GM18870 (cell line): ENCODE data around the gene PSMB7.

Experiments
- ATAC-seq: cut with Tn5 transposase; IDR thresholded peaks from one replicate; pipeline ENCODE4 v1.9.1; 2021; ENCODE audit warnings: moderate library complexity; ENCODE audit not compliant: unreplicated experiment

Gene PSMB7

DNA sequence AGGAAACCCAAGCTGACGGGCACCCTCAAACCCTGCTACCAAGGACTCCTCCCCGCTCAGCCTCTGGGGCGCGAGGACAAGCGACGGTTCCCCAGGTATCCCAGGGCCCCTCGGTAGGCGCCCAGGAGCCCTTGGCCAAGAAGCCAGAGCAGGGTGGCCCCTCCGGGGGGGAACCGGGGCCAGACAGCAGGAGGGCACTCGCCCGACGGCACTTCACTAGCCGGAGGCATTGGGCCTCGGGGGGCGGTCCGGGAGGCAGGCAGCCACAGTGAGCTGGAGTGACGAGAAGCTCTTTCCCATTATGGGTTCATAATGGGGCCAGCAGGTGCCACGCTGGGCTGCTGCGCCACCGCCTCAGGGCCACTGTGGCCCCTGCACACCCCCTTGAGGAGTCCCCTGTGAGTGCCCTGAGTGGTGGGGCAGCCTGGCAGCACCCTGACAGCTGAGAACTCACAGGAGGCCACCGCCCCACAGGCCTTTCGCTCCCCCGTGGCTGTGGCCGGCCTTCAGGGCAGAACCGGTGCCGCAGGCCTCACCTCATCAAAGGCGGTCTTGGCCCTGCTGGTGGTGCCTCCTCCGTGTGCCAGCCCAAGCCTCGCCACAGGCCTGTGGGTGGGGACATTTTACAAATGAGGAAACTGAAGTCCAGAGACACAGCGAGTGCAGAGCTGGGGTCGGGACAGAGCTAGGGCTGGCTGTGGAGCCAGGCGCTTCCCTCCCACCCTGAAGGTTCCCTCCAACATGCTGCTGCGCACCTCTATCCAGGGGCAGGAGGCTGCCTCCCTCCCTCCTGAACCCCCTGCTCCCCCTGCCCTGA is 68.7 kb downstream of the PSMB7 start:
- no peak for ATAC-seq

DNA sequence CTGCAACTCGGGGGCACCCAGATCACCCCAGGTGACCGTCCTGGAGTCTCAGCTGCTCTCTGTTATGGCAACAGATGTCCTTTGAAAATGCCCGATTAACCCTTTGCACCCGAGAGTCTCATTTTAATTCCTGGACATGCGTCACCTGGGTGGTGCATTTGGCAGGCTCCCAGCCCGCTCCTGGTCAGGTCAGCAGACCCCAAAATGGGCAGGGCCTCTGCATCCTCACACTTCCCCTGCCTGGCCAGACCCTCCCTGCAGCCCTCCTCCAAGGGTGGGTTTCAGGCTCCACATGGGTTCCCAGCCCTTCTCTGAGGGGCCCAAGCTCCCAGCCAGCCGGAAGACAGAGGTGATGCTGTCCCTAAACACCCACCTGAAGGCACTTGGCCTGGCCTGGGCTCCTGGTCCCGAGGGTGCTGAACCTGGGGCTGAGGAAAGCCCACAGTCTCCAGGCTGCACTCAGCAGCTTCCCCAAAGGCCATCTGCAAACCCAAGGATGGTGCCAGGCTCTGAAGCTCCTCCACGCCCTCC is 69.4 kb downstream of the PSMB7 start:
- ATAC-seq = no peak

DNA sequence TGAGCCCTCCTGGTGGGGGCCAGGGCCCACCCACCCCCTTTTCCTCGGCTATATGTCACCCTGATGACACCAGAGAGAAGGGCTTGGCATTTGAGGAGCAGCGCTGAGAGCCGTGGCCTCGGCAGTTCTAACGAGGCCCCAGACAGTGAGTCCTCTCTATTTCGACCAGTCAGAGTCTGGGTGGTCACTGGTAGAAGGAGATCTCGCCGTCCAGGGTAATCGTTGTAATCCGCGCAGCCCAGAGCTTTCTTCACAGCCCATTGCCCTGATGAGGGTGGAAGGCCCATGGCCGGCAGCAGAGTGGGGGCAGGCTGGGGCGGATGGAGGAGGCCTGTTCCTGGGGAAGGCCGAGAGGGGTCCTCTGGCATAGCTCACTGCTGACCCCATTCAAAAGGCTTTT is 70.2 kb downstream of the PSMB7 start:
- no peak for ATAC-seq

DNA sequence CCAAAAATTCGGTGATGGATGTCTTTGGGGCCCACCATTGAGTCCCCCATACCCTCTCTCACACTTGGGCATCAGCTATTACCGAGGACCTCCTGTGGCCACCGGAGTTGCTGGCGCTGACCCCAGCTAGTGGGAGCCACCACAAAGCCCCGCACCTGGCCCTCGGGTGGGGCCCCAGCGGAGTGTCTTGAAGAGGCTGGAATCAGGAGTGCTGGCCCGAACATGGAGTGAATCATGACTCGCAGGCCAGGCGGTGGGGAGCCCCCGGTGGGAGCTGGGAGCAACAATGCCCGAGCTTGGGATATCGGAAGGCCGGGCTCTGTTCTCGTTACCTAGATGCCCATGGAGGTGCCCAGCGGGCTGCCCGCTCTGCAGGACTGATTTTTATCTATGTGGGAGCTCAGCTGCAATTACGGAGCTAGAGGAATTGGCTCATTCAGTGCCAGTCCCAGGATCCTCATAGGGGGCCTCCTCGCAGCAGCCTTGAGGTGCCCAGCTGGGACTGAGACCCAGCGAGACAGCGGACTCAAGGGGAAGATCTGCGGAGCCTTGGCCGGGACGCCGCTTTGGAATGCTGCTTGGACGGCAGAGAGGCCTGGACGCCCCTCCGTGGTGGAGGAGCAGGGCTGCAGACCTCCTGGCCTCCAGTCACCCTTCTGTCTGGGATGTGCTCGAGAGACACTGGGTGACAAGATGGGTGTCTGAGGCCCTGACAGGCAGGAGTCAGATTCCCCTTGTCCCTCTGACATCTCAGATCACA is 70.8 kb downstream of the PSMB7 start:
- no peak for ATAC-seq

GRCh38 chr9:124343533-124344290 is 71.5 kb downstream of the PSMB7 start:
- no peak for ATAC-seq

DNA sequence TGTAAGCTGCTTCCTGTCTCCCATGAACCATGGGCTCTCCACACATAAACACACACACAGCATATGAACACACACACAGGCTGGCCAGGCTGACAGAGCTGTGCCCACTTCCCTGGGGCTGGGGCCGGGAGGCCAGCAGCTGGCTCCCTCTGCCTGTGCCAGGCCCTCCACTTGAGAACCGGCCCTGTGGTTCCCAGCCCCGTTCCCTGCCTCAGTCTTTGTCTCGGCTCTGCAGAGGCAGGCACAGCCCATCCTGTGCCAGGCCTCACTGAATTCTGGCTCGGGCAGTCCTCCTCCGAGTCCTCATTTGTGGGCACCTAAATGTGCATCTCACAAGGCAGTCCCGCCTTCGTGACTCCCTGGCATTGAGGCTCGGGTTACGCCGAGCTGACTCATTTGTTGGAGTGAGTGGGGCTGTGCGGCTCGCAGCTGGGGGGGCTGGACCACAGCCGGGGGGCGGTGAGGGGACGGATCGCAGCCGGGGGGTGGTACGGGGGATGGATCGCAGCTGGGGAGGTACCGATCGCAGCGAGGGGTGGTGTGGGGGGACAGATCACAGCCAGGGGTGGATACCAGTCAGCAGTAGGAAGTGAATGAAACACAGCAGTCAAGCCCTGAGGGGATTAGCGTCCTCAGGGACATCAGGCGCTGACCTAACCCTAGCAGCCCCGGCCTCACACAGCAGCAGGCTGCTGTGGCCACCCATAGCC is 72.3 kb downstream of the PSMB7 start:
- ATAC-seq = no peak

- ATAC-seq = no peak
Observed at GRCh38 chr9:124342402-124342775, 72.9 kb downstream of the PSMB7 start.

DNA sequence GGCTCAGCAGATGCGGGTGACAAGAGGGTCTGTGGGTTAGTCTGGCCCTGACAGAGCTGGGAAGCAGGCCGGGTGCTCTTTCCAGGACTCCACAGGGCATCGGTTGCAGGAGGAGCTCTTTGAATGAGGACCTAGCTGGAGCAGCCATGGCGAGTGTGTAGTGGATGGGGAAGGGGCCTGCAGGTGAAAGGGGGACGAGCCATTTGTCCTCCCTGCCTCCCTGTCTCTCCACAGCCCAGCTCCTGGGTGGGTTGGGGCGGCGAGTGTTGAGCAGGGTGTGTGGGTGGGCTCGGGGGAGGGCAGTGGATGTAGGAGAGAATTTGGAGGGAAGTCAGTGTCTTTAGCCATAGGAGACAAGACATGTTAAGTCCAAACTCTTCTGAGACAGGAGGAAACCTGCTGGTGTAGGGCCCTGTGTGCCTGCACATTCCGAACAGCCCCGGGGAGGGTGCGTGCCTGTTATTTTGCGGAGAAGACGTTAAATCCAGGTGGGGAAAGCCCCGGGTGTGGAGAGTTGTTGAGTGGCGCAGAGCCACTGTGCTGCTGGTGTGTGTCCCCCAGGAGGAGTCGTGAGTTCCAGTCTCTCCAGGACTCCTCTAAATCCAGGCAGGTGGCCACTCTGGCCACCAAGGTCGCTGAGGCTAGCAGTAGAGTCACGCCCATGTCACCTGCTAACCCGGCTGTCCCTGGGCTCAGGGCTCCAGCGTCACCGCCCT is 73.6 kb downstream of the PSMB7 start:
- no peak for ATAC-seq

DNA sequence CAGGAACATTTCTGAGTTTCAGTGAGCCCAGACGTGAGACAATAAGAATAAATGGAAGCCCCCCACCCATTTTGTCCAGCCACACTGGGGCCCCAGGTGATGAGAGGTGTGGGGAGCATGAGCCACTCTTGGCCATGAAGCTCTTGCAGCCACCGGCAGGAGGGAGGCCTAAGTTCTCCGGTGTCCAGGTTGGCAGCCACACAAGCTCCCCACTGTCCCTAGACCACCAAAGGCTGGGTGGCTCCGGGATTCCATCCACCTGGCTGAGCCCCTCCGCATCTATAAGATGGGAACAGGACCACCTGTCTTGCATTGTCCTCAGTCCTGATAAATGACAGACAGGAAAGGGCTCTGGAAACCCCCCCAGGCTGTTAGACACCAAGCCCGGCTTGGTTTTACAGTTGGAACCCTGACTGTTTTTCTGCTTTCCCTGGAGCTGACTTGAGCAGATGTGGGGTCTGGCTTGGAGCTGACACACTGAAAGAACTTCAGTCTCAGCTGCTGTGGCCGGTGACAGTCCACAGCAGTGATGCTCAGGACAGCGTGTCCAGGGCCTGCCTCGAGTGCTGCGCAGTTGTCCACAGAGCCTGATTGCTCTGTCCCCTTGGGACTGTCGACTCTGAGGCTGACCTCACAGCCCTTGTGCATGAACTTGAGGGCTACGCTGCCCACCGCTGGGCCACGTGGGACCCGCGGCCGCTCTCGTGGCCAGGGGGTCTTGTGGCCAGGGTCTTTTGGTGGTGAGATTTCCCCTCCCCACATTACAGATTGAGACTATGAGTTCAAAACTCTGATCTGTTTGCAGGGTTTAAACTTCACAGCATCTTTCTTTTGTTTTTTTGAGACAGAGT is 74.8 kb downstream of the PSMB7 start:
- no peak for ATAC-seq

DNA sequence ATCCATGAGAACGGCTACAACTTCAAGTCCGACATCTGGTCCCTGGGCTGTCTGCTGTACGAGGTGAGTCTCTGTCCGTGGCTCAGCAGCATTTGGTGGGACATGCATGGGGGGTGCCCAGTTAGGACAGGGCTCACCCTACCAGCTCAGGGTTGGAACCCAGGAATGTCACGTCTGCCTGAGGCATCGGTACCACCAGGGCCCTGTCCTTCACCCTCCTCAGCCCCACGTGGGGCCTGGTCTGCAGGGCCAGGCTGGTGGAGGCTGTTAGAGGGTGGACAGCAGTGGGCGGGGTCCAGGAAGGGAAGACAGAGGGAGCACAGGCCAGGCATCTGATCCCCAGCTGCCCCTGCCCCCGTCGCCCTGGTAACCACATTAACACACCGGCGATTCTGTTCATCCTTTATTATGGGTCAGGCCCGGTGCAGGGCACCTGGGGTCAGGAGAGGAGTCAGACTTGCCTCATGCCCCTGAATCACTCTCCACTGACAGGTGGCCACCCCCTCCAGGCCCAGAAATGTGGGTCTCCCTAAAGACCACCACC is 75.6 kb downstream of the PSMB7 start:
- no peak for ATAC-seq

GRCh38 chr9:124337562-124337961 is 77.7 kb downstream of the PSMB7 start:
- ATAC-seq = no peak

GRCh38 chr9:124335320-124335707 is 79.9 kb downstream of the PSMB7 start:
- no peak for ATAC-seq

- no peak for ATAC-seq
Observed at GRCh38 chr9:124334568-124335319, 80.5 kb downstream of the PSMB7 start.

- ATAC-seq = no peak
Observed at GRCh38 chr9:124333203-124333579, 82.1 kb downstream of the PSMB7 start.

DNA sequence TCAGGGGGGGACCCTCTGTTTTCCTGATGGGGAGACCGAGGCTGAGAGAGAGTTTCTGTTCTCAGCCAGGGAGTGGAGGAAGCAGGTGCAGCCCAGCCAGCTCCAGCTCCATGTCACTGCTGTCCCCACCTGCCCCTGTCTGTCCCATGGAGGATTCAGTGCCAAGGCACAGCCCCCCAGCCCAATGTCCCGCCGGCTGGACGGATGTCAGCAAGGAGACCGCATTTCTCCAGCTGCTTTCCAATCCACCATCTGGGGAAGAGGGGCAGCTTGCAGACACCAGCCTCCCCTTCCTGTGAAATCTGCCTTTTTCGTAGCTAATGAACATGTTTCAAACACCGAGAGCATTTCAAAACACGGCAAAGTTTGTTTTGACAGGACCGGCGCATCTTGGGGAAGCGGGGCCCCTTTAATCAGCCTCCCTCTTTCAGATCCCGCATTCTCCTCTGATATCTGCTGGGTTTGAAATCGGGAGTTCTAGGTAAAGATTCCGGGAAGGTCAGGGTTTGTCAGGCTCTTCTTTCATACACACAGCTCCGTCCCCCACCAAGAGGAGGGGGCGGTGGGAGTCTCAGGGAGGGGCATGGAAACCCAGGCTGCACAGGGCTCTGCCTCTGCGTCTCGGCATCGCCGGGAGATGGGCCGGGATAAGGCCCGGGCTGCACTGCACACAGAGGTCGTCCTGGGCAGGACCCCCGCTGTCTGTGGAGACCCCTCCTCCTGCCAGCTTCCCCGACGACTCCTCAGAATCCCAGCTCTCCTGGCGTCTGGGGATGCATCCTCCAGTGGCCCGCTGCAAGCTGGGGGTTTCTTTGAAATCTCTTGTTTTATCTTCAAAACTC is 82.7 kb downstream of the PSMB7 start:
- ATAC-seq = no peak

DNA sequence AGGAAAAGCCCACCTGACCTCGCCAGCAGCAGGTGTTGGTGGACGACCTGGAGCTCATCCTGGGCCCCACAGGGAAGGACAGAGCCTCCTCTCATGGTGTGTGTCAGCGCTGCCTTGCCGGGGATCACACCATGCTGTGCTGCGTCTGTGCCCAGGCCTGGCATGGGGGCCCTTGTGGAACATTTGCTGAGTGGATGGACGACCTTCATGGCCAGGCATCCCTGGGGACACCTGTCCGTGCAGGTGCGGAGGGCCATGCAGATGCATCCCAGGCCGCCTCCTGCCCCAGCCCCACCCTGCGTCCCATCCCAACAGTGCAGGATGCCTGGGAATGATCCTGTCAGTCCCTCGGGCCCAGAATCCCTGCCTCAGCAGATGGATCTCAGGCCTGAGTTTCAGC is 83.7 kb downstream of the PSMB7 start:
- no peak for ATAC-seq

GRCh38 chr9:124330011-124330697 is 85.1 kb downstream of the PSMB7 start:
- ATAC-seq = no peak
